Caco-2 (cell line): ENCODE measurements around the gene ATP6AP2. TPM values are rescaled to one million over a fixed set of nuclear protein-coding genes. Genes with fewer than 3 reads are reported as not detected.

ENCODE experiments used
- BruUV-seq: library from RNA; stranded (reverse); fragments of 400-500 nt; replicated peaks from 2 replicates; lab custom pipeline; 2021; lab: Mats Ljungman, UMichigan
- CTCF ChIA-PET: fragments of 300-600 bp; sonication (Branson Sonifier 250); formaldehyde crosslinking; loops from one replicate; lab custom pipeline; 2022; ENCODE audit warnings: antibody characterized with exemption; lab: Charles Lee
- POLR2A ChIA-PET: fragments of 300-600 bp; sonication (Branson Sonifier 250); formaldehyde crosslinking; loops from one replicate; lab custom pipeline; 2022; ENCODE audit warnings: antibody characterized with exemption; lab: Charles Lee
- DNase-seq, 2 experiments: peaks; one replicate each; pipeline versions ENCODE4 v3.0.0 to v3.0.0-alpha.2; 2020 to 2022
- H3K27me3 ChIP-seq: replicated peaks from 2 replicates; pipeline ENCODE4 v1.6.0; 2011; ENCODE audit warnings: low read length; ENCODE audit not compliant: control insufficient read depth, insufficient read depth
- H3K36me3 ChIP-seq: 2 replicates; pipeline ENCODE4 v1.5.1; 2011; ENCODE audit warnings: low read length; ENCODE audit not compliant: control insufficient read depth, insufficient read depth
- H3K4me1 ChIP-seq: fragments of 250-450 bp; sonication (Bioruptor Pico); 2 replicates; pipeline ENCODE4 v1.5.1; 2020; ENCODE audit warnings: mild to moderate bottlenecking
- H3K4me3 ChIP-seq: 2 replicates; pipeline ENCODE4 v1.5.1; 2011; ENCODE audit warnings: low read depth, mild to moderate bottlenecking, control low read depth, low read length
- H3K9me3 ChIP-seq: fragments of 250-450 bp; sonication (Bioruptor Pico); 2 replicates; pipeline ENCODE4 v1.5.1; 2020; ENCODE audit warnings: mild to moderate bottlenecking, moderate library complexity
- H3K27ac Mint-ChIP-seq: one replicate; pipeline ENCODE4 v1.8.0; 2022; ENCODE audit warnings: mixed read lengths; ENCODE audit not compliant: unreplicated experiment
- H3K27me3 Mint-ChIP-seq: one replicate; pipeline ENCODE4 v1.8.0; 2022; ENCODE audit warnings: mixed read lengths; ENCODE audit not compliant: insufficient read depth, unreplicated experiment
- H3K36me3 Mint-ChIP-seq: one replicate; pipeline ENCODE4 v1.8.0; 2022; ENCODE audit warnings: mild to moderate bottlenecking, mixed read lengths; ENCODE audit not compliant: insufficient read depth, unreplicated experiment
- H3K4me1 Mint-ChIP-seq: one replicate; pipeline ENCODE4 v1.8.0; 2022; ENCODE audit warnings: low read depth, mixed read lengths; ENCODE audit not compliant: unreplicated experiment
- H3K4me3 Mint-ChIP-seq: one replicate; pipeline ENCODE4 v1.8.0; 2022; ENCODE audit warnings: mild to moderate bottlenecking, moderate library complexity, mixed read lengths; ENCODE audit not compliant: unreplicated experiment
- H3K9me3 Mint-ChIP-seq: one replicate; pipeline ENCODE4 v1.8.0; 2022; ENCODE audit warnings: mixed read lengths; ENCODE audit not compliant: unreplicated experiment
- CTCF ChIP-seq, 2 experiments: fragments of 200-600 bp in 1 of 2; IDR thresholded peaks; 1 replicate in 1 of 2; 2 replicates in 1 of 2; pipeline versions ENCODE4 v1.5.1 to v1.8.0; 2011 to 2022; ENCODE audit warnings: antibody characterized with exemption in 1 of 2, control low read depth in 1 of 2, inconsistent platforms in 1 of 2, low read depth in 1 of 2, low read length in 1 of 2, mild to moderate bottlenecking in 1 of 2, moderate library complexity in 1 of 2; ENCODE audit not compliant: insufficient read depth in 1 of 2, severe bottlenecking in 1 of 2, unreplicated experiment in 1 of 2
- intact Hi-C: fragments of 100-400 bp; cut with micrococcal nuclease; formaldehyde crosslinking; loops from one replicate; pipeline ENCODE4 v1.10.0; 2022; ENCODE audit not compliant: unreplicated experiment
- total RNA-seq: library from RNA; stranded (reverse); gene quantifications from 2 replicates; pipeline ENCODE4 v1.2.3, GENCODE V29; 2022

The ATP6AP2 gene
- total RNA-seq, 1 experiment from 2014 or later, result 90.0 TPM

GRCh38 chrX:40644176-40644575 is 63.4 kb downstream of the ATP6AP2 start:
- POLR2A ChIA-PET, result no interaction called here

GRCh38 chrX:40644821-40645358 is 64.1 kb downstream of the ATP6AP2 start:
- H3K27me3 Mint-ChIP-seq, result no peaks in the 10 kb centered on the region
- no peaks in the 10 kb centered on the region for H3K36me3 ChIP-seq
- no peaks in the 10 kb centered on the region for H3K4me1 ChIP-seq
- BruUV-seq, result no TSS peak
- H3K4me1 Mint-ChIP-seq, result peaks cover 15% of the 10 kb centered on the region
- TF ChIP-seq CTCF (IDR thresholded peaks at IDR 0.05; ENCODE audit: insufficient read depth in 1 of 2, low read depth in 1 of 2, low read length in 1 of 2, severe bottlenecking in 1 of 2, unreplicated experiment in 1 of 2), result no peak
- H3K27ac Mint-ChIP-seq, result peak overlapping the region; percentile 66
- H3K9me3 ChIP-seq, result no peaks in the 10 kb centered on the region
- H3K4me3 Mint-ChIP-seq, result peak overlapping the region; percentile 76
- no peak overlapping the region for H3K4me3 ChIP-seq
- intact Hi-C loops, result no loop called here
- ChIA-PET CTCF (no interaction called here), POLR2A (no interaction called here)
- no peaks in the 10 kb centered on the region for H3K9me3 Mint-ChIP-seq
- no peak for DNase-seq
- H3K27me3 ChIP-seq, result no peaks in the 10 kb centered on the region
- peaks cover 39% of the 10 kb centered on the region for H3K36me3 Mint-ChIP-seq

More at GRCh38 chrX:40644176-40644575, 63.4 kb downstream of the ATP6AP2 start:
- no peak for TF ChIP-seq CTCF (IDR thresholded peaks at IDR 0.05; ENCODE audit: insufficient read depth in 1 of 2, low read depth in 1 of 2, low read length in 1 of 2, severe bottlenecking in 1 of 2, unreplicated experiment in 1 of 2)
- DNase-seq, result no peak
- Mint-ChIP-seq H3K4me3 (no peak overlapping the region), H3K27ac (no peak overlapping the region), H3K27me3 (no peaks in the 10 kb centered on the region), H3K4me1 (peaks cover 15% of the 10 kb centered on the region), H3K9me3 (no peaks in the 10 kb centered on the region), H3K36me3 (peaks cover 37% of the 10 kb centered on the region)
- intact Hi-C loops, result no loop called here
- Histone ChIP-seq H3K9me3 (no peaks in the 10 kb centered on the region), H3K4me1 (no peaks in the 10 kb centered on the region), H3K36me3 (no peaks in the 10 kb centered on the region), H3K4me3 (no peak overlapping the region), H3K27me3 (no peaks in the 10 kb centered on the region)
- BruUV-seq, result no TSS peak
- CTCF ChIA-PET, result no interaction called here

- H3K36me3 Mint-ChIP-seq, result peaks cover 42% of the 10 kb centered on the region
- peak in 1 of 2 experiments; percentile 9 for TF ChIP-seq CTCF (IDR thresholded peaks at IDR 0.05; ENCODE audit: insufficient read depth in 1 of 2, low read depth in 1 of 2, low read length in 1 of 2, severe bottlenecking in 1 of 2, unreplicated experiment in 1 of 2)
- Histone ChIP-seq H3K4me1 (no peaks in the 10 kb centered on the region), H3K27me3 (no peaks in the 10 kb centered on the region), H3K9me3 (no peaks in the 10 kb centered on the region), H3K36me3 (no peaks in the 10 kb centered on the region), H3K4me3 (peak overlapping the region; percentile 77)
- intact Hi-C loops, result no loop called here
- H3K27me3 Mint-ChIP-seq, result no peaks in the 10 kb centered on the region
- peak overlapping the region; percentile 83 for H3K27ac Mint-ChIP-seq
- BruUV-seq, result TSS peak; percentile 28
- no peaks in the 10 kb centered on the region for H3K9me3 Mint-ChIP-seq
- DNase-seq, result peak in 1 of 2 experiments; percentile 20
- CTCF ChIA-PET, result interaction anchor here (0.6 to 0.9 kb wide), 3 partner anchors 350 to 469 kb away, joined by 3 to 8 read pairs (median 4); no protein-coding TSS in a partner anchor
- peak overlapping the region; percentile 82 for H3K4me3 Mint-ChIP-seq
- POLR2A ChIA-PET, result no interaction called here
- peaks cover 15% of the 10 kb centered on the region for H3K4me1 Mint-ChIP-seq
Observed at GRCh38 chrX:40646489-40647306, 65.9 kb downstream of the ATP6AP2 start.
